Measurements from ENCODE around the gene PARP2.
"Not testable (repeated sequence)": the region's sequence is repeated elsewhere in the genome, so short reads cannot be mapped to it uniquely, and the experiment has no call there.

Gene PARP2

GRCh38 chr14:20334017-20334416 is 9.4 kb upstream of the PARP2 start:
- Histone ChIP-seq H3K27ac (ENCODE audit: low read depth, low read length, poor library complexity, severe bottlenecking) (no peak overlapping the region), H3K9ac (ENCODE audit: low read length) (no peak overlapping the region), H3K9me3 (ENCODE audit: low read length) (no peaks in the 10 kb centered on the region), H3K4me3 (ENCODE audit: low read depth, low read length, poor library complexity, severe bottlenecking) (no peak overlapping the region), H3K36me3 (ENCODE audit: insufficient read depth, low read length) (peaks cover 3% of the 10 kb centered on the region; the same call in 1 of the 2 replicates), H3K27me3 (ENCODE audit: insufficient read depth, low read length) (no peaks in the 10 kb centered on the region), H2AFZ (ENCODE audit: low read length) (peak overlapping the region; percentile 80; the same call in 1 of the 2 replicates), H3F3A (ENCODE audit: insufficient read depth, low read length) (no peaks in the 10 kb centered on the region), H3K4me1 (ENCODE audit: insufficient read depth, low read length, severe bottlenecking) (peaks cover 23% of the 10 kb centered on the region), H4K20me1 (ENCODE audit: insufficient read depth, low read length) (no peaks in the 10 kb centered on the region), H3K9me2 (ENCODE audit: low read depth, low read length) (no peaks in the 10 kb centered on the region), H3K79me2 (ENCODE audit: insufficient read depth, low read length) (peaks cover 27% of the 10 kb centered on the region), H3K4me2 (ENCODE audit: low read length) (no peak overlapping the region)
- TF ChIP-seq EZH2 (IDR thresholded peaks at IDR 0.05; ENCODE audit: borderline replicate concordance, low read length): no peak
- no peak for TF ChIP-seq CTCF (IDR thresholded peaks at IDR 0.05; ENCODE audit: low read length)

GRCh38 chr14:20341032-20341431 is 2.4 kb upstream of the PARP2 start:
- not testable (repeated sequence) for H3K9me2 ChIP-seq (ENCODE audit: low read depth, low read length); H2AFZ ChIP-seq (ENCODE audit: low read length); H3K79me2 ChIP-seq (ENCODE audit: insufficient read depth, low read length); H3K9ac ChIP-seq (ENCODE audit: low read length); H3K9me3 ChIP-seq (ENCODE audit: low read length); H3F3A ChIP-seq (ENCODE audit: insufficient read depth, low read length); H3K27me3 ChIP-seq (ENCODE audit: insufficient read depth, low read length); H3K4me3 ChIP-seq (ENCODE audit: low read depth, low read length, poor library complexity, severe bottlenecking); H3K4me2 ChIP-seq (ENCODE audit: low read length); H4K20me1 ChIP-seq (ENCODE audit: insufficient read depth, low read length); H3K27ac ChIP-seq (ENCODE audit: low read depth, low read length, poor library complexity, severe bottlenecking)
- peaks cover 14% of the 10 kb centered on the region for H3K4me1 ChIP-seq (ENCODE audit: insufficient read depth, low read length, severe bottlenecking)
- peaks cover 13% of the 10 kb centered on the region; the same call in 1 of the 2 replicates for H3K36me3 ChIP-seq (ENCODE audit: insufficient read depth, low read length)

- no peaks in the 10 kb centered on the region for H3K27me3 ChIP-seq (ENCODE audit: insufficient read depth, low read length)
- H3K27ac ChIP-seq (ENCODE audit: low read depth, low read length, poor library complexity, severe bottlenecking): no peak overlapping the region
- no peaks in the 10 kb centered on the region for H3K79me2 ChIP-seq (ENCODE audit: insufficient read depth, low read length)
- H3K4me3 ChIP-seq (ENCODE audit: low read depth, low read length, poor library complexity, severe bottlenecking): peak overlapping the region; percentile 77
- H3K36me3 ChIP-seq (ENCODE audit: insufficient read depth, low read length): peaks cover 18% of the 10 kb centered on the region
- no peak overlapping the region for H3K9ac ChIP-seq (ENCODE audit: low read length)
- peaks cover 14% of the 10 kb centered on the region for H3K4me1 ChIP-seq (ENCODE audit: insufficient read depth, low read length, severe bottlenecking)
- H3F3A ChIP-seq (ENCODE audit: insufficient read depth, low read length): no peaks in the 10 kb centered on the region
- H4K20me1 ChIP-seq (ENCODE audit: insufficient read depth, low read length): no peaks in the 10 kb centered on the region
- no peak for TF ChIP-seq EZH2 (IDR thresholded peaks at IDR 0.05; ENCODE audit: borderline replicate concordance, low read length)
- no peak for TF ChIP-seq CTCF (IDR thresholded peaks at IDR 0.05; ENCODE audit: low read length)
- H3K9me2 ChIP-seq (ENCODE audit: low read depth, low read length): no peaks in the 10 kb centered on the region
- no peaks in the 10 kb centered on the region for H3K9me3 ChIP-seq (ENCODE audit: low read length)
- H2AFZ ChIP-seq (ENCODE audit: low read length): no peak overlapping the region
- H3K4me2 ChIP-seq (ENCODE audit: low read length): peak overlapping the region; percentile 82
These were observed 1.8 kb upstream of the PARP2 start for GRCh38 chr14:20341646-20342045.

- H3K9me3 ChIP-seq (ENCODE audit: low read length): no peaks in the 10 kb centered on the region
- no peaks in the 10 kb centered on the region for H3K27me3 ChIP-seq (ENCODE audit: insufficient read depth, low read length)
- H4K20me1 ChIP-seq (ENCODE audit: insufficient read depth, low read length): no peaks in the 10 kb centered on the region
- peak overlapping the region; percentile 80 for H3K9ac ChIP-seq (ENCODE audit: low read length)
- H3K4me2 ChIP-seq (ENCODE audit: low read length): peak overlapping the region; percentile 82
- H3K36me3 ChIP-seq (ENCODE audit: insufficient read depth, low read length): peaks cover 36% of the 10 kb centered on the region
- peaks cover 14% of the 10 kb centered on the region for H3K4me1 ChIP-seq (ENCODE audit: insufficient read depth, low read length, severe bottlenecking)
- TF ChIP-seq EZH2 (IDR thresholded peaks at IDR 0.05; ENCODE audit: borderline replicate concordance, low read length) (no peak), CTCF (IDR thresholded peaks at IDR 0.05; ENCODE audit: low read length) (no peak)
- peak overlapping the region; percentile 72 for H3K27ac ChIP-seq (ENCODE audit: low read depth, low read length, poor library complexity, severe bottlenecking)
- no peaks in the 10 kb centered on the region for H3K9me2 ChIP-seq (ENCODE audit: low read depth, low read length)
- no peak overlapping the region; the same call in 1 of the 2 replicates for H2AFZ ChIP-seq (ENCODE audit: low read length)
- no peaks in the 10 kb centered on the region for H3F3A ChIP-seq (ENCODE audit: insufficient read depth, low read length)
- H3K4me3 ChIP-seq (ENCODE audit: low read depth, low read length, poor library complexity, severe bottlenecking): peak overlapping the region; percentile 77
- no peaks in the 10 kb centered on the region for H3K79me2 ChIP-seq (ENCODE audit: insufficient read depth, low read length)
These were observed 406 bp downstream of the PARP2 start for GRCh38 chr14:20343862-20344220.

All from OCI-LY1 (cell line).